PFSK-1 (cell line): ENCODE results near the gene MPND.

Source experiments
- POLR2AphosphoS5 ChIP-seq: IDR thresholded peaks from 2 replicates; pipeline ENCODE4 v1.6.1; 2012; ENCODE audit warnings: low read depth, mild to moderate bottlenecking, control low read depth, low read length, moderate library complexity
- SIN3A ChIP-seq: IDR thresholded peaks from 2 replicates; pipeline ENCODE4 v1.6.1; 2012; ENCODE audit warnings: mild to moderate bottlenecking, low read length, moderate library complexity, borderline replicate concordance; ENCODE audit not compliant: insufficient read depth
- TF ChIP-seq, protein P1 (sequence below), 2 experiments: IDR thresholded peaks; 2 replicates each; pipeline versions ENCODE4 v1.6.1 to v1.8.0; 2011 to 2012; ENCODE audit warnings: low read depth in 2 of 2, low read length in 2 of 2, control low read depth in 1 of 2, inconsistent platforms in 1 of 2, mild to moderate bottlenecking in 1 of 2, moderate library complexity in 1 of 2; ENCODE audit not compliant: insufficient read depth in 1 of 2

DNA sequence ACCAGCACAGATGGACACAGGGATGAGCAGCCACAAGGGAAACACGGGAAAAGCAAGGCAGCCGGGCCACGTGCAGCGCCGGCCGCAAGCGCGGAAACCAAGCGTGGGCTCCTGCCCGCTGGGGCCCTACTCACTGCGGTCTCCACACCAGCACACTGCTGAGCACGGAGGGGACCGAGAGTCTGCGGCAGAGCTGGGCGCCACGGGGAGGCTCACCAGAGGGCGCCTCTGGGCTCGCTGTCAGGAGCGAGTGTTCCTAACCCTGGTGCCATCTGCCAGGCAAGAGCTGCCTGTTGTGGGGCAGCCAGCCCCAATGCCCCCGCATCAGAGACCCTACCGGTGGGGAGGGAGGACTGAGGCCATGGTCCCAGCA lies 26.5 kb downstream of the MPND start:
- TF ChIP-seq POLR2AphosphoS5, result no peak
- TF ChIP-seq SIN3A, result no peak
- TF ChIP-seq, protein P1, sequence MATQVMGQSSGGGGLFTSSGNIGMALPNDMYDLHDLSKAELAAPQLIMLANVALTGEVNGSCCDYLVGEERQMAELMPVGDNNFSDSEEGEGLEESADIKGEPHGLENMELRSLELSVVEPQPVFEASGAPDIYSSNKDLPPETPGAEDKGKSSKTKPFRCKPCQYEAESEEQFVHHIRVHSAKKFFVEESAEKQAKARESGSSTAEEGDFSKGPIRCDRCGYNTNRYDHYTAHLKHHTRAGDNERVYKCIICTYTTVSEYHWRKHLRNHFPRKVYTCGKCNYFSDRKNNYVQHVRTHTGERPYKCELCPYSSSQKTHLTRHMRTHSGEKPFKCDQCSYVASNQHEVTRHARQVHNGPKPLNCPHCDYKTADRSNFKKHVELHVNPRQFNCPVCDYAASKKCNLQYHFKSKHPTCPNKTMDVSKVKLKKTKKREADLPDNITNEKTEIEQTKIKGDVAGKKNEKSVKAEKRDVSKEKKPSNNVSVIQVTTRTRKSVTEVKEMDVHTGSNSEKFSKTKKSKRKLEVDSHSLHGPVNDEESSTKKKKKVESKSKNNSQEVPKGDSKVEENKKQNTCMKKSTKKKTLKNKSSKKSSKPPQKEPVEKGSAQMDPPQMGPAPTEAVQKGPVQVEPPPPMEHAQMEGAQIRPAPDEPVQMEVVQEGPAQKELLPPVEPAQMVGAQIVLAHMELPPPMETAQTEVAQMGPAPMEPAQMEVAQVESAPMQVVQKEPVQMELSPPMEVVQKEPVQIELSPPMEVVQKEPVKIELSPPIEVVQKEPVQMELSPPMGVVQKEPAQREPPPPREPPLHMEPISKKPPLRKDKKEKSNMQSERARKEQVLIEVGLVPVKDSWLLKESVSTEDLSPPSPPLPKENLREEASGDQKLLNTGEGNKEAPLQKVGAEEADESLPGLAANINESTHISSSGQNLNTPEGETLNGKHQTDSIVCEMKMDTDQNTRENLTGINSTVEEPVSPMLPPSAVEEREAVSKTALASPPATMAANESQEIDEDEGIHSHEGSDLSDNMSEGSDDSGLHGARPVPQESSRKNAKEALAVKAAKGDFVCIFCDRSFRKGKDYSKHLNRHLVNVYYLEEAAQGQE (IDR thresholded peaks at IDR 0.05; ENCODE audit: insufficient read depth in 1 of 2, low read depth in 2 of 2, low read length in 2 of 2), result no peak
